Activated CD8-positive, alpha-beta memory T cell treated with anti-CD3 and anti-CD28 coated beads, Interleukin-2, amount 50 U/mL, for 1 hour (primary cell): ENCODE results near the gene DRAP1.

Source experiments
- DNase-seq: peaks from one replicate; pipeline ENCODE4 v3.0.0-alpha.2; 2020; ENCODE audit errors: extremely low read depth

DRAP1 gene

DNA sequence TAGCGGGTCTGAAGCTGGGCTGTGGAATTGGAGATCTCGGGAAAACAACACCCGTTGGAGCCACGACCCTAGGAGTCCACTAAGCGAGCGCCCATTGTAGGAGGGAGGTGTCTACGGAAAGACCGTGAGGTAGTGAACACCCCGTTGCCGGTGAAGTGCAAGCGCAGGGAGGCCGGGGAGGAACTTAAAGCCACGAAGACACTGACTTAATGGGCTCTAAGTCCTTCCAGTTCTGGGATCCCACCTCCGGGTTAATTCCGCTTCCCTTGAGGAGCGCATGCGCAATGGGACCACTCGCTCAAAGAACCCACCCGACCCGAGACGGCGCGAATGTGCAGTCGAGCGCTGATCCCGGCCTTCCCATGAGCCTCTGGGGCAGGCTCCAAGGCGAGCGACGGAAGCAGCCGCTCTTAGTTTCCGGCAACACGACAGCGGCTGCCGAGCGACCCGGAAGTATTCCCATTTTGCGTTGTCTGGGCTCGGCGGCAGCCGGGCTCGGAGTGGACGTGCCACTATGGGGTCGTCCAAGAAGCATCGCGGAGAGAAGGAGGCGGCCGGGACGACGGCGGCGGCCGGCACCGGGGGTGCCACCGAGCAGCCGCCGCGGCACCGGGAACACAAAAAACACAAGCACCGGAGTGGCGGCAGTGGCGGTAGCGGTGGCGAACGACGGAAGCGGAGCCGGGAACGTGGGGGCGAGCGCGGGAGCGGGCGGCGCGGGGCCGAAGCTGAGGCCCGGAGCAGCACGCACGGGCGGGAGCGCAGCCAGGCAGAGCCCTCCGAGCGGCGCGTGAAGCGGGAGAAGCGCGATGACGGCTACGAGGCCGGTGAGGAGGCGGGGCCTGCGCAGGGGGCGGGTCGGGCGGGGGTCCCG is 42.3 kb downstream of the DRAP1 start, which contains the start of gene SART1:
Gene SART1, plus strand, starts transcription at position 468 of the 874 bp plus-strand sequence. Its CDS starts 47 bp downstream, at position 515.
- peak; percentile 97 for DNase-seq

DNA sequence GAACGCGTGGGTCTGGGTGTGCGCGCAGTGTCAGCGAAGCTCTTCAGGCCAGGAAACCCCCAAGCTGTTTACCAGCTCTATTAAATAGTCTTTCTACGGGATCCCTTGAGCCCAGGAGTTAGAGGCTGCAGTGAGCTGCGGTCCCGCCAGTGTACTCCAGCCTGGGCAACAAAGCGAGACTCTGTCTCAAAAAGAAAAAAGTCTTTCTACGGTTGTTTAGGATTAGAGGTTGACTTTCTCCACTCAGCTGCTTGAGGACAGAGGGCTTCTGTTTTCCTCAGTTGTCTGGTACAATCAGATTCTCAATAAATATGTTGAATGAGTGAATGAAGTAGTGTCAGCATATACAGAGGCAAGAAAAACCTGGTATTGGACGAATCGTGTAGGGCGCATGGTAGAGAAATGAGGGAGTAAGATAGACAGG is 42.9 kb downstream of the DRAP1 start:
- DNase-seq: no peak

- DNase-seq: no peak
Observed at GRCh38 chr11:65964906-65965305, 45.7 kb downstream of the DRAP1 start.

GRCh38 chr11:65965986-65966762 is 46.9 kb downstream of the DRAP1 start:
- DNase-seq: no peak

GRCh38 chr11:65967329-65967934 is 48.2 kb downstream of the DRAP1 start:
- no peak for DNase-seq

DNA sequence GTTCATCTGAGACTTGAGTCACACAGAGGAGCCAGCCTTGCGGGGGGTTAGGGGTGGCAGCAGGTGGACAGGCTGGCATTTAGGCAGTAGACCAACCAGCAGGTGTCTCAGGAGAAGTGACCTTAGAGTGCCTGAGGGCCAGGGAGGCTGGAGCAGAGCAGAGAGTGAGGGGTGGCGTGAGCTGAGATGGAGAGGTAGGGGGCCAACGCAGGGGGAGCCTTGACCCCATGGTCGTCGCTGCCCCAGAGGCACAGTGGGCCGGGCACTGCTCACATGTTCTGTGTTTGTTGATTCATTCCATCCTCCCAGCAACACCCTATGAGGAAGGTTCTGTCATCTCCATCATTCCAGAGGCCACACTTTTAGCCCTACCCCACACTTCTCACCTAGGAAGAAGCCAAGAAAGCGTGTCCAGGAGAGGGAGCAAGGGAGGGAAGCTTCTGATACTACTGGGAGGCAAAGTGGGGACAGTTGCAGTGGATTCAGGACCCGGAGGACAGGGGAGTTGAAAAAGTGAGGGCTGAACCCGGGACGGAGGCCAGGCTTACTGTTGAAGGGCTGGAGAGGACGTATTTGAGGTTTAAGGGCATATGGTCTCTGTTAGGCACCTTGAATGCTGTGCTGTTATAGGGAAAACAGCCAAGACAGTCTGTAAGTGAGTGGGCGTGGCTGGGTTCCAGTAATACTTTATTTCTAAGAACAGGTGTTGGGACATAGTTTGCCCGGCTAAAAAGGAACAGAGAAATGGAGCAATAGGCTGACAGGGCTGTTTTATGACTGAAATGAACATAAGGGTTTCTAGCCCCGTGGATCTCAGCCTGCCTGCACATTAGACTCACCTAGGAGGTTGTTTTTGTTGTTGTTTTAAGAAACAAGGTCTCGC is 49.6 kb downstream of the DRAP1 start:
- no peak for DNase-seq
